CD1c-positive myeloid dendritic cell (primary cell): ENCODE measurements around the gene POP7.
"Not testable (repeated sequence)": the region's sequence is repeated elsewhere in the genome, so short reads cannot be mapped to it uniquely, and the experiment has no call there.

Source experiments
- DNase-seq: peaks from one replicate; pipeline ENCODE4 v3.0.0-alpha.2; 2016; ENCODE audit errors: extremely low spot score

The POP7 gene

GRCh38 chr7:100723732-100724275 is 17.9 kb downstream of the POP7 start:
- no peak for DNase-seq

GRCh38 chr7:100724364-100724763 is 18.4 kb downstream of the POP7 start:
- not testable (repeated sequence) for DNase-seq

GRCh38 chr7:100726996-100727761 is 21.3 kb downstream of the POP7 start:
- DNase-seq, result no peak

GRCh38 chr7:100728196-100728595 is 22.3 kb downstream of the POP7 start:
- DNase-seq, result no peak

- DNase-seq, result no peak
These were observed 24.3 kb downstream of the POP7 start for GRCh38 chr7:100730136-100730800.

GRCh38 chr7:100731937-100732636 is 26.2 kb downstream of the POP7 start:
- no peak for DNase-seq

GRCh38 chr7:100735730-100736129 is 29.8 kb downstream of the POP7 start:
- no peak for DNase-seq

GRCh38 chr7:100736671-100737070 is 30.8 kb downstream of the POP7 start:
- no peak for DNase-seq

- DNase-seq, result no peak
These were observed 34.0 kb downstream of the POP7 start for GRCh38 chr7:100739934-100740333.

- no peak for DNase-seq
These were observed 38.7 kb downstream of the POP7 start for GRCh38 chr7:100744605-100745004.

GRCh38 chr7:100745184-100745583 is 39.3 kb downstream of the POP7 start:
- peak; percentile 3 for DNase-seq

- DNase-seq, result no peak
These were observed 47.1 kb downstream of the POP7 start for GRCh38 chr7:100752994-100753393.

GRCh38 chr7:100753750-100754149 is 47.8 kb downstream of the POP7 start:
- no peak for DNase-seq
